GM12864 (cell line): ENCODE data around the gene NPY1R.

Source experiments
- DNase-seq: peaks from one replicate; pipeline ENCODE4 v3.0.0-alpha.2; 2011; ENCODE audit warnings: low read depth
- H3K4me3 ChIP-seq: 2 replicates; pipeline ENCODE4 v1.5.1; 2011; ENCODE audit warnings: mild to moderate bottlenecking, low read depth, low read length, control low read depth
- CTCF ChIP-seq: IDR thresholded peaks from 2 replicates; pipeline ENCODE4 v1.5.1; 2011; ENCODE audit warnings: low read depth, mild to moderate bottlenecking, moderate library complexity, low read length, control low read depth, inconsistent platforms; ENCODE audit errors: missing control alignments

Gene NPY1R

GRCh38 chr4:163279713-163280112, 52.7 kb downstream of the NPY1R start:
- no peak for TF ChIP-seq CTCF
- H3K4me3 ChIP-seq = no peak overlapping the region
- DNase-seq = no peak

- H3K4me3 ChIP-seq = no peak overlapping the region
- TF ChIP-seq CTCF = no peak
- DNase-seq = no peak
Measured at GRCh38 chr4:163274861-163275260, 57.5 kb downstream of the NPY1R start.
